ENCODE results near the gene KRT81.
"Not testable (repeated sequence)": the region's sequence is repeated elsewhere in the genome, so short reads cannot be mapped to it uniquely, and the experiment has no call there.

KRT81 gene

GRCh38 chr12:52241205-52241842, 50.0 kb downstream of the KRT81 start:
- DNase-seq (ENCODE audit: low read depth): no peak

DNA sequence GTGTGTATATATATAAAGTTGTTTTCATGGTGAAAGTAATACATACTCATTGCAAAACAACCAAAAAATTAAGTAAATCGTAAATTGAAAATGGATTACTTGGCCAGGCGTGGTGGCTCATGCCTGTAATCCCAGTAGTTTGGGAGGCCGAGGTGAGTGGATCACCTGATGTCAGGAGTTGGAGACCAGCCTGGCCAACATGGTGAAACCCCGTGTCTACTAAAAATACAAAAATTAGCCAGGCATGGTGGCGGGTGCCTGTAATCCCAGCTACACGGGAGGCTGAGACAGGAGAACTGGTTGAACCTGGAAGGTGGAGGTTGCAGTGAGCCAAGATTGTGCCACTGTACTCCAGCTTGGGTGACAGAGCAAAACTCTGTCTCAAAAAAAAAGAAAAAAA, 51.1 kb downstream of the KRT81 start:
- not testable (repeated sequence) for DNase-seq (ENCODE audit: low read depth)

GRCh38 chr12:52239767-52240166, 51.6 kb downstream of the KRT81 start:
- no peak for DNase-seq (ENCODE audit: low read depth)

DNA sequence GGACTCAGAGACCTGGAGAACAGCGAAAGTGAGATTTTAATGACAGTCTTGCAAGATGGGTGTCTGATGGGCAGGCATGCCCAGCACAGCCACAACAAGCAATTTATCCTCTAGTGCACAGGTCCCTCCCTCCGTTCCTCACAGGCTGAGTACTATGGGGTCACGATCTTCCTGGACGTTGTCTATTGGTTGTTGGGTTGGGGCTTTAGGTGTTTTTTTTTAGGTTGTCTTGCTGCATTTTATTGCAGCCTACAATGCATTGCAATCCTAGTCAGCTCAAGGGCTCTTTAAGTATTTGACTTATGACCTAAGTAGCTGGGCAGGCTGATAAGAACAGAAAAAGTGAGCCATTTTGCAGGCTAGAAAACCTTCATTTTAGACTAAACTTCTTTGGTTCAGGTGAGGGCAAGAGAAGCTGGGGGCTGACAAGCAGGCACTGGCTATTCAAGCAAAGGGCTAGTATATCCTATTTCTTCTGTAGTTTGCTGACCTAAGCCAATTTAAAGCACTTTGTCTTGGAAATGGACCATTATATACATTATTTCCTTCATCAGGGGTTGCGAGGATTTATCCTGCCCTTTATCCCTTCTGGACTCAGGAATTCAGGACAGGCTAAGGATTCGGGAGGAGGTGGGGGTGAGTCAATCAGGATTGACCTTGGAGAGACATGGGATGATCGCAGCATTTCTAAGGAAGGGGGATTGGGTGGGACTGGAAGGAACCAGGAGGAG, 52.3 kb downstream of the KRT81 start:
- no peak for DNase-seq (ENCODE audit: low read depth)

DNA sequence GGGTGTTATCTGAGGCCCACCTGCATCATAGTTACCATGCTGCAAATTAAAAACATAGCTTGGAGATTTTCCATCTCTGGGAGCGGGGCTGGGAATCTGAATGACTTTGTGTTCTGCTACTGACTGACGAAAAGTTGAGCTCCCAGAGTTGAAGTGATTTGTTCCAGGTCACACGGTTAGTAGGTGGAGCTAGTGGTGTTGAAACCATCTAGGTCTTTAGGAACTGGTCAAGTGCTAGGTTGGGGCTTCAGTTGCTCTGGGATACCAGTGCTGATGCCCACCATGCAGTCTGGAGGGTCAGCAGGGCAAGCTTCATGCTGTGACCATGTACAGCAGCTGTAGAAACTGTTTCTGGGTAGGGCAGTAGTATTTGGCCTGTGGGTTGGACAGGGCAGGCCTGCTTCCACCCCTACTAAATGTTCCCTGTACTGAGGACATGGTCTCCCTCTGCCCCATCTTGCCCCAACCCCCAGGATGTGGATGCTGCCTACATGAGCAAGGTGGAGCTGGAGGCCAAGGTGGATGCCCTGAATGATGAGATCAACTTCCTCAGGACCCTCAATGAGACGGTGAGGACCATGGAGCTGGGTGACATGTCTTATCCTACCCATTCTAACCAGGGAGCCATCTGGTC, 53.0 kb downstream of the KRT81 start:
- no peak for DNase-seq (ENCODE audit: low read depth)

DNA sequence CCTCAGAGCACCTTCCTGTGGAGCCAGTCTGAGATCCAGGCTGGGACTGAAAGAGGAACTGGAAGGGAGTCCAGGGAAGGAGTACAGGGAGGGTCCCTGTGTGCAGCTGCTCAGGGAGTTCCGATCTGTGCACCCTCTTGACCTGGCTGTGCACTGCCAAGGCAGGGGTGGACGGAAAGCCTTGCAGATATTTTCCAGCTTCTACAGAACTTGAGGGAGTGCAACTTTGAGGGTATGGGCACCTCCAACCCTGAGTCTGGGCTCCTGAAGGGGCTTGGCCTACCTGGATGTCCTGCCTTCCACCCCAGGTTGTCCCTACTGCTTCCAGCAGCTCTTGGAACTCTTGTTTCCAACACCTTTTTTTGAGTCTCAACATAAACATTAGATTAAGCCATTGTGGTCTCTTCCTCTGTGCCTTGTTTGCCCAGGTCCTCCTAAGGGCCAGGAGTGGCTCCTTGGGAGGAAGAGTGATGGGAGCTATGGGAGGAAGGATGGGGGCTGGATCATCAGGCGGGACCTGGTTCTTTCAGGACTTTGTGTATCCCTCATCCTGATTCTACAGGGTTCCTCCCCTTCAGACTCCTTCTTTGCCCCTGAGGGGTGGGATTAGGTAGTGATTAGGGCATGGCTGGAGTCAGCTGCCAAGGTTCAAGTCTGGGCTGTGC, 54.8 kb downstream of the KRT81 start:
- DNase-seq (ENCODE audit: low read depth): no peak

Data from stimulated activated CD8-positive, alpha-beta memory T cell treated with anti-CD3 and anti-CD28 coated beads, Interleukin-12 subunit alpha, Interleukin-12 subunit beta, amount 100 ng/mL, for 4 hours (primary cell).